Measurements from ENCODE around the gene TMEM8B. TPM values are rescaled to one million over a fixed set of nuclear protein-coding genes. Genes with fewer than 3 reads are reported as not detected.
A peak's percentile ranks its signal among the peaks of the same experiment; 100 is the strongest.

TMEM8B gene
- total RNA-seq, 3 donors from 2014 or later: 12.4 to 22.8 (median 18.9) TPM

- no peak overlapping the region for H3K4me3 ChIP-seq
- H3K9me3 ChIP-seq: no peaks in the 10 kb centered on the region
- no peak for ATAC-seq
- H3K36me3 ChIP-seq (ENCODE audit: low read depth): no peaks in the 10 kb centered on the region
- no peak for TF ChIP-seq CTCF (IDR thresholded peaks at IDR 0.05)
- intact Hi-C loops (cut with DNase I, micrococcal nuclease): no loop called here
- no peak for DNase-seq
- H3K4me1 ChIP-seq (ENCODE audit: low read depth): peaks cover 13% of the 10 kb centered on the region
These were observed 13.2 kb downstream of the TMEM8B start for GRCh38 chr9:35842020-35842745.

- peaks cover 13% of the 10 kb centered on the region for H3K4me1 ChIP-seq (ENCODE audit: low read depth)
- DNase-seq (no peak), ATAC-seq (peak; percentile 54)
- H3K36me3 ChIP-seq (ENCODE audit: low read depth): no peaks in the 10 kb centered on the region
- intact Hi-C loops (cut with DNase I, micrococcal nuclease): no loop called here
- no peaks in the 10 kb centered on the region for H3K9me3 ChIP-seq
- no peak overlapping the region for H3K4me3 ChIP-seq
- no peak for TF ChIP-seq CTCF (IDR thresholded peaks at IDR 0.05)
These were observed 13.8 kb downstream of the TMEM8B start for GRCh38 chr9:35842795-35843194.

- DNase-seq: peak in 1 of 3 donors; percentile 81
These were observed 15.7 kb downstream of the TMEM8B start for GRCh38 chr9:35844628-35845270.

GRCh38 chr9:35845824-35846771, 17.1 kb downstream of the TMEM8B start:
- DNase-seq (no peak), ATAC-seq (no peak)
- intact Hi-C loops (cut with DNase I, micrococcal nuclease): no loop called here
- H3K9me3 ChIP-seq: no peaks in the 10 kb centered on the region
- TF ChIP-seq CTCF (IDR thresholded peaks at IDR 0.05): no peak
- H3K4me3 ChIP-seq: no peak overlapping the region
- no peaks in the 10 kb centered on the region for H3K36me3 ChIP-seq (ENCODE audit: low read depth)
- H3K4me1 ChIP-seq (ENCODE audit: low read depth): peaks cover 13% of the 10 kb centered on the region

More at GRCh38 chr9:35844628-35845270, 15.7 kb downstream of the TMEM8B start:
- peak; percentile 89 for ATAC-seq
- TF ChIP-seq CTCF (IDR thresholded peaks at IDR 0.05): no peak
- no peaks in the 10 kb centered on the region for H3K9me3 ChIP-seq
- no peak overlapping the region for H3K4me3 ChIP-seq
- no peaks in the 10 kb centered on the region for H3K36me3 ChIP-seq (ENCODE audit: low read depth)
- H3K4me1 ChIP-seq (ENCODE audit: low read depth): peaks cover 13% of the 10 kb centered on the region
- intact Hi-C loops (cut with DNase I, micrococcal nuclease): no loop called here

GRCh38 chr9:35847792-35848572, 19.0 kb downstream of the TMEM8B start:
- DNase-seq (peak in 2 of 3 donors; percentile 8 to 12), ATAC-seq (peak; percentile 37)
- no peak overlapping the region for H3K4me3 ChIP-seq
- intact Hi-C loops (cut with DNase I, micrococcal nuclease): no loop called here
- H3K36me3 ChIP-seq (ENCODE audit: low read depth): no peaks in the 10 kb centered on the region
- H3K4me1 ChIP-seq (ENCODE audit: low read depth): peaks cover 13% of the 10 kb centered on the region
- no peak for TF ChIP-seq CTCF (IDR thresholded peaks at IDR 0.05)
- no peaks in the 10 kb centered on the region for H3K9me3 ChIP-seq

All from mucosa of descending colon (tissue), 3 donors.